ENCODE data around the gene MMAB.

Gene MMAB

GRCh38 chr12:109535231-109535862 is 38.0 kb downstream of the MMAB start:
- no peaks in the 10 kb centered on the region for H3K27me3 ChIP-seq (replicated peaks in 2 of 5; ENCODE audit: control insufficient read depth in 4 of 5, insufficient read depth in 5 of 5, low read length in 4 of 5)
- ChIA-PET CTCF (no interaction called here), POLR2A (no interaction called here)
- peaks cover under 1 to 49% (median 17%) of the 10 kb centered on the region in 4 experiments for H3K36me3 ChIP-seq (ENCODE audit: control insufficient read depth in 4 of 4, insufficient read depth in 4 of 4, low read length in 3 of 4)
- WGBS (ENCODE audit: insufficient coverage) = over 99% methylated on average over 20 of the region's 25 CpGs
- DNase-seq = no peak
- H3K9me3 ChIP-seq (ENCODE audit: control extremely low read depth in 1 of 5, control insufficient read depth in 4 of 5, insufficient read depth in 2 of 5, low read depth in 1 of 5, low read length in 4 of 5) = no peaks in the 10 kb centered on the region
- no peaks in the 10 kb centered on the region for H3K4me1 ChIP-seq (ENCODE audit: control extremely low read depth in 1 of 4, control insufficient read depth in 4 of 4, insufficient read depth in 4 of 4, low read length in 3 of 4)
- H3K4me3 ChIP-seq (ENCODE audit: control insufficient read depth in 1 of 7, extremely low read depth in 1 of 7, insufficient read depth in 4 of 7, low read depth in 2 of 7, low read length in 6 of 7) = no peak overlapping the region
- no peak overlapping the region for H3K27ac ChIP-seq (ENCODE audit: insufficient read depth in 1 of 2, low read depth in 1 of 2, low read length in 2 of 2, poor library complexity in 1 of 2, severe bottlenecking in 2 of 2)

DNA sequence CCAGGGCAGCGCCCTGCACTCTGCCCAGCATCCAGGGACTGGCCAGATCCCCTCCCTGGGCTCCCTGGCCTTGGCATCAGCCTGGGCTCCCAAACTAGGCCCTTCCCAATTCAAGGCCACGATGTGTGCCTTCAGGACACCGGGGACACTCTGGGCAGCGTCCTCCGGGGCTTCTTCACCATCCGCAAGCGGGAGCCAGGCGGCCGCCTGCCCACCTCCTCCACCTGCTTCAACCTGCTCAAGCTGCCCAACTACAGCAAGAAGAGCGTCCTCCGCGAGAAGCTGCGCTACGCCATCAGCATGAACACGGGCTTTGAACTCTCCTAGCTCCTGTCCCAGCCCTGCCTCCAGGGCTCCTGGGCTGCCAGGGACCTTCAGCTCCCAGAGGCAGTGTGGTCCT is 38.8 kb downstream of the MMAB start:
- POLR2A ChIA-PET = no interaction called here
- Histone ChIP-seq H3K9me3 (ENCODE audit: control extremely low read depth in 1 of 5, control insufficient read depth in 4 of 5, insufficient read depth in 2 of 5, low read depth in 1 of 5, low read length in 4 of 5) (no peaks in the 10 kb centered on the region), H3K4me1 (ENCODE audit: control extremely low read depth in 1 of 4, control insufficient read depth in 4 of 4, insufficient read depth in 4 of 4, low read length in 3 of 4) (no peaks in the 10 kb centered on the region), H3K27ac (ENCODE audit: insufficient read depth in 1 of 2, low read depth in 1 of 2, low read length in 2 of 2, poor library complexity in 1 of 2, severe bottlenecking in 2 of 2) (no peak overlapping the region), H3K27me3 (replicated peaks in 2 of 5; ENCODE audit: control insufficient read depth in 4 of 5, insufficient read depth in 5 of 5, low read length in 4 of 5) (no peaks in the 10 kb centered on the region), H3K4me3 (ENCODE audit: control insufficient read depth in 1 of 7, extremely low read depth in 1 of 7, insufficient read depth in 4 of 7, low read depth in 2 of 7, low read length in 6 of 7) (no peak overlapping the region), H3K36me3 (ENCODE audit: control insufficient read depth in 4 of 4, insufficient read depth in 4 of 4, low read length in 3 of 4) (peaks cover 4 to 58% (median 24%) of the 10 kb centered on the region in 4 experiments)
- 96% methylated on average over 15 of the region's 15 CpGs for WGBS (ENCODE audit: insufficient coverage)
- DNase-seq = no peak
- CTCF ChIA-PET = no interaction called here

GRCh38 chr12:109533487-109533740 is 39.9 kb downstream of the MMAB start:
- no peaks in the 10 kb centered on the region for H3K4me1 ChIP-seq (ENCODE audit: control extremely low read depth in 1 of 4, control insufficient read depth in 4 of 4, insufficient read depth in 4 of 4, low read length in 3 of 4)
- no peaks in the 10 kb centered on the region for H3K27me3 ChIP-seq (replicated peaks in 2 of 5; ENCODE audit: control insufficient read depth in 4 of 5, insufficient read depth in 5 of 5, low read length in 4 of 5)
- H3K27ac ChIP-seq (ENCODE audit: insufficient read depth in 1 of 2, low read depth in 1 of 2, low read length in 2 of 2, poor library complexity in 1 of 2, severe bottlenecking in 2 of 2) = no peak overlapping the region
- no peak for DNase-seq
- H3K4me3 ChIP-seq (ENCODE audit: control insufficient read depth in 1 of 7, extremely low read depth in 1 of 7, insufficient read depth in 4 of 7, low read depth in 2 of 7, low read length in 6 of 7) = no peak overlapping the region
- no peaks in the 10 kb centered on the region for H3K9me3 ChIP-seq (ENCODE audit: control extremely low read depth in 1 of 5, control insufficient read depth in 4 of 5, insufficient read depth in 2 of 5, low read depth in 1 of 5, low read length in 4 of 5)
- ChIA-PET CTCF (no interaction called here), POLR2A (no interaction called here)
- peaks cover 6 to 60% (median 26%) of the 10 kb centered on the region in 4 experiments for H3K36me3 ChIP-seq (ENCODE audit: control insufficient read depth in 4 of 4, insufficient read depth in 4 of 4, low read length in 3 of 4)
- 96% methylated on average over 5 of the region's 8 CpGs for WGBS (ENCODE audit: insufficient coverage)

DNA sequence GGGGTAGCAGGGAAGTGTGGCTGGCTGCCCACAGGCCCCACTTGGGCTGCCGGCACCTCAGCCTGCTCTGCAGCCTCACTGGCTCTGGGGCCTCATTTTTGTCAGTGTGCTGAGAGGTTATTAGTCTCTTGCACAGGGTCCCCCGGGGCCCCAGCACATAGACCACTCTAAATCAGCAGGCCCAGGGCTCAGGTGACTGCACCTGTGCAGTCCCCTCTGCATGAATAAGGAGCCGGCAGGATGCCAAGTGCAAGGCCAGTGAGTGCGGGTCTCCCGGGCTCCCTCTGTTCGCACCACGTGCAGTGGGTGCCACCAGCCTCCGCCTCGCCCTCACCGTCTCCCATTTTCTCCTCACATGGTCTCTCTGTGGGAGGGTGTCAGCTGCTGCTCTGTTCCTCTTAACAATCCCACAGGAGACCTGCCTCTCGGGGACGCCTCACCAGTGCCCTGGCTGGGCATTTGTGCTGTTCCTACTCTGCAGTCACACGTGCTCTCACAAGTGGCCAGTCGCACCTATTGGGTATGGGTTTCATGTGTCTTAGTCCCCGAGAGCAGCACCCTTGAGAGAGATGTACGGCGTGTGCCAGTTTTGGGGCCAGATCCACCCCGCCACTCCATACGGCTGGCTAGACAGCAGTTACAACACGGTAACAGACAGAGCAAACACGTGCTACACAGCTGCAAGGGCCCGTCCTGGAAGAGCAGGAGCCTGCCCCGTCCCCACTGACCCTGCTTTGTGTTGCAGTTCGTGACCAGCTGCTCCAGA is 40.4 kb downstream of the MMAB start:
- no peak overlapping the region for H3K27ac ChIP-seq (ENCODE audit: insufficient read depth in 1 of 2, low read depth in 1 of 2, low read length in 2 of 2, poor library complexity in 1 of 2, severe bottlenecking in 2 of 2)
- DNase-seq = no peak
- POLR2A ChIA-PET = no interaction called here
- CTCF ChIA-PET = no interaction called here
- no peaks in the 10 kb centered on the region for H3K9me3 ChIP-seq (ENCODE audit: control extremely low read depth in 1 of 5, control insufficient read depth in 4 of 5, insufficient read depth in 2 of 5, low read depth in 1 of 5, low read length in 4 of 5)
- peaks cover 6 to 61% (median 29%) of the 10 kb centered on the region in 4 experiments for H3K36me3 ChIP-seq (ENCODE audit: control insufficient read depth in 4 of 4, insufficient read depth in 4 of 4, low read length in 3 of 4)
- no peak overlapping the region for H3K4me3 ChIP-seq (ENCODE audit: control insufficient read depth in 1 of 7, extremely low read depth in 1 of 7, insufficient read depth in 4 of 7, low read depth in 2 of 7, low read length in 6 of 7)
- no peaks in the 10 kb centered on the region for H3K4me1 ChIP-seq (ENCODE audit: control extremely low read depth in 1 of 4, control insufficient read depth in 4 of 4, insufficient read depth in 4 of 4, low read length in 3 of 4)
- H3K27me3 ChIP-seq (replicated peaks in 2 of 5; ENCODE audit: control insufficient read depth in 4 of 5, insufficient read depth in 5 of 5, low read length in 4 of 5) = no peaks in the 10 kb centered on the region
- 95% methylated on average over 22 of the region's 24 CpGs for WGBS (ENCODE audit: insufficient coverage)

DNA sequence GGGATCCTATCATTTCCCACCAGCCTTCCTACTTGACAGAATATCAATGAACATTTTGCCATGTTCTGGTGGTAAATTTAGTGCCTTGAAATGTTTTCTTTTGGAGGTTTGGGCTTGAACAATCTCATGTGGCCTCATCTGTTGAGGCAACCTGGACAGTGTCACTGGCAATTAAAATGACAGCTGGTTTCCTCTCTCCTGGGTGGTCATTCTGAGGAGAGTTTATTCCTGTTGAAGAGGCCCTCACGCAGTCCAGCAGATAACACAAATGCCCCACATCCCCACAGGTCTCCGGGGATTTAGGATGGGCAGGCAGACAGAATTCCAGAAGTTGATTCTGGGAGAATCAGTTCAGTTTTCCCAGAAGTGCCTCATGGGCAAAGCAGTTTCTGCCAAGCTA is 41.9 kb downstream of the MMAB start:
- no peaks in the 10 kb centered on the region for H3K9me3 ChIP-seq (ENCODE audit: control extremely low read depth in 1 of 5, control insufficient read depth in 4 of 5, insufficient read depth in 2 of 5, low read depth in 1 of 5, low read length in 4 of 5)
- ChIA-PET POLR2A (no interaction called here), CTCF (no interaction called here)
- no peak for DNase-seq
- H3K36me3 ChIP-seq (ENCODE audit: control insufficient read depth in 4 of 4, insufficient read depth in 4 of 4, low read length in 3 of 4) = peaks cover 10 to 73% (median 30%) of the 10 kb centered on the region in 4 experiments
- H3K27me3 ChIP-seq (replicated peaks in 2 of 5; ENCODE audit: control insufficient read depth in 4 of 5, insufficient read depth in 5 of 5, low read length in 4 of 5) = no peaks in the 10 kb centered on the region
- H3K4me1 ChIP-seq (ENCODE audit: control extremely low read depth in 1 of 4, control insufficient read depth in 4 of 4, insufficient read depth in 4 of 4, low read length in 3 of 4) = no peaks in the 10 kb centered on the region
- WGBS (ENCODE audit: insufficient coverage) = 100% methylated on average over 1 of the region's 2 CpGs
- no peak overlapping the region for H3K4me3 ChIP-seq (ENCODE audit: control insufficient read depth in 1 of 7, extremely low read depth in 1 of 7, insufficient read depth in 4 of 7, low read depth in 2 of 7, low read length in 6 of 7)
- no peak overlapping the region for H3K27ac ChIP-seq (ENCODE audit: insufficient read depth in 1 of 2, low read depth in 1 of 2, low read length in 2 of 2, poor library complexity in 1 of 2, severe bottlenecking in 2 of 2)

DNA sequence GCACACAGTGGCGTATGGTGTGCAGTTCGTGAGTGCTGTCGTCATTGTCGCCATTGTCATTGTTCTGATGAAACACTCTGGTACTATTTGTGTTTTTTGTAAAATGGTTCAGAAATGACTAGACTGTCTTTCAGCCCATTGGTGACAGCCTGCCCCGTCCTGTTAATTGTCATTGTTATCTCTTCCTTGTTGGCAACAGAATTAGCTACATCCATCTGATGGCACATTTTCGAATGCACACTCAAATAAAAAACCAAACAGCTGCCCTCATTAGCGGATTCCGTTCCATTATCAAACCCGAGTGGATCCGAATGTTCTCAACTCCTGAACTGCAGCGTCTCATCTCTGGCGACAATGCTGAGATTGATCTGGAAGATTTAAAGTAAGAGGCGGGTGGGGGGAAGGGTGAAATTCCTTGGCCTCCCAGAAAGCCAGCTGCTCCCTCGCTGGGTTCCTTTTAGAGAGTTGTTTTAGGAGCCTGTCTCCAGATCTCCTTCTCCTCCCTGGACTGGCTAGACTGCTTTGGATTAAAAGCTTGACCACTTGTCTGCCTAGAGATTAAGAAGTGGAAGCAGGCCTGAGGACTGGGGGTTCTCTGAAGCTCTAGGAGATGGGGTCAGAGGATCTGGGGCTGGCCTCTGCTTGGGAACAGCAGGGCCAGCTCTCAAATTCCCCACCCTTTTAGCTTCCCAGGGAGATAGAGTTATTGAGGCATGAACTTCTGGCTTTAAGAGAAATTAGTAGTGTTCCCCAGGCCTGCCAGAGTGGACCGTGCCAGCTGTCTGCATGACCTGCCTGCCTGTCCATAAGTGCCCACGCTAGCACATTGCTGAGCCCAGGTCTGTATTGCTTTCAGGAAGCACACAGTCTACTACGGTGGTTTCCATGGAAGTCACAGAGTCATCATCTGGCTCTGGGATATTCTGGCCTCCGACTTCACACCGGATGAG is 43.3 kb downstream of the MMAB start:
- H3K27ac ChIP-seq (ENCODE audit: insufficient read depth in 1 of 2, low read depth in 1 of 2, low read length in 2 of 2, poor library complexity in 1 of 2, severe bottlenecking in 2 of 2) = no peak overlapping the region
- ChIA-PET CTCF (interaction anchor here (1.2 kb wide), 1 partner anchor 14 kb away, joined by 3 read pairs; no protein-coding TSS in a partner anchor), POLR2A (no interaction called here)
- no peak overlapping the region for H3K4me3 ChIP-seq (ENCODE audit: control insufficient read depth in 1 of 7, extremely low read depth in 1 of 7, insufficient read depth in 4 of 7, low read depth in 2 of 7, low read length in 6 of 7)
- no peaks in the 10 kb centered on the region for H3K27me3 ChIP-seq (replicated peaks in 2 of 5; ENCODE audit: control insufficient read depth in 4 of 5, insufficient read depth in 5 of 5, low read length in 4 of 5)
- no peaks in the 10 kb centered on the region for H3K9me3 ChIP-seq (ENCODE audit: control extremely low read depth in 1 of 5, control insufficient read depth in 4 of 5, insufficient read depth in 2 of 5, low read depth in 1 of 5, low read length in 4 of 5)
- 98% methylated on average over 13 of the region's 19 CpGs for WGBS (ENCODE audit: insufficient coverage)
- peaks cover 10 to 79% (median 37%) of the 10 kb centered on the region in 4 experiments for H3K36me3 ChIP-seq (ENCODE audit: control insufficient read depth in 4 of 4, insufficient read depth in 4 of 4, low read length in 3 of 4)
- no peaks in the 10 kb centered on the region for H3K4me1 ChIP-seq (ENCODE audit: control extremely low read depth in 1 of 4, control insufficient read depth in 4 of 4, insufficient read depth in 4 of 4, low read length in 3 of 4)
- no peak for DNase-seq
